GM19324 (cell line): Measurements from ENCODE around the gene CACNB4.
"Not testable (repeated sequence)": the region's sequence is repeated elsewhere in the genome, so short reads cannot be mapped to it uniquely, and the experiment has no call there.

Experiments used
- ATAC-seq: cut with Tn5 transposase; IDR thresholded peaks from one replicate; pipeline ENCODE4 v1.9.1; 2021; ENCODE audit warnings: mild to moderate bottlenecking, moderate library complexity; ENCODE audit not compliant: unreplicated experiment, low FRiP score

Gene CACNB4

GRCh38 chr2:151878204-151878603, 220.6 kb downstream of the CACNB4 start:
- ATAC-seq = no peak

DNA sequence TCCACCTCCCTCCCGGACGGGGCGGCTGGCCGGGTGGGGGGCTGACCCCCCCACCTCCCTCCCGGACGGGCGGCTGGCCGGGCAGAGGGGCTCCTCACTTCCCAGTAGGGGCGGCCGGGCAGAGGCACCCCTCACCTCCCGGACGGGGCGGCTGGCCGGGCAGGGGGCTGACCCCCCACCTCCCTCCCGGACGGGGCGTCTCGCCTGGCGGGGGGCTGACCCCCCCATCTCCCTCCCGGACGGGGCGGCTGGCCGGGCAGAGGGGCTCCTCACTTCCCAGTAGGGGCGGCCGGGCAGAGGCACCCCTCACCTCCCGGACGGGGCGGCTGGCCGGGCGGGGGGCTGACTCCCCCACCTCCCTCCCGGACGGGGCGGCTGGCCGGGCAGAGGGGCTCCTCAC, 223.2 kb downstream of the CACNB4 start:
- ATAC-seq = not testable (repeated sequence)

DNA sequence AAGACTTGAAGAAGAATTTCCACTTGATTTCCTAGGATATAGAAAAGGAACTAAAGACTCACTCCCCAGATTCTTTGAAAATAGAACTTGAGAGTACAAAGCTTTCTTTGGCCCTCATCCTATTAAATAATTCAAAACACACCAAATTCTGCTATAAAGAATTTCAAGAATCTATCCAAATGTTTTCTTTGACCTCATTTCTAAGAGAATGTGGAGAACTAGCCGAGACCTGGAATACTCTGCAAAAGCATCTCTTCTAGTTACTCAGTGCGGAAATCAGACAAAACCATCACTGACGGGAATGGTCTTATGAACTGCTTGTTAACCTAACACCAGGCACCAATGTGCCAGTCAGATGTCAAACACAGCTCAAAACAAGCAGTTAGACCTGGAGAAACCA, 226.4 kb downstream of the CACNB4 start:
- ATAC-seq = no peak

DNA sequence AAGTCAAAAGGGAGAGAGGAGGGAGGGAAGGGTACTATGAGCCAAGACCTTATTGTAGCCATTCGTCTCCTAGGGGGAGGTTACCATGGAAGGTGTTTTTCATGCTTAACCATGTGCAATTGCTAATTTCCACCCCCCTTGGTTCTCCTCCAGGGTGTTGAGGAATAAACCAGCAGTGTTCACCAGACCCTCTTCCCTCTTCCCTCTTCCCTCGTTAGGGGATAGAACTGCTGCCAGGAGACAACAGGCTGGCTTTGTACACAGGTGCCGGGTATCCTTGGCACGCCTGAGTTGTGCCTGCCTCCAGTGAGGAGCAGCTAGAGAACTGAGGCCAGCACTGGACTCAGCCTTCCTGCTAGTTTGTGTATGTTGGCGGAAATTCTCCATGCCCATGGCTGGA, 229.6 kb downstream of the CACNB4 start:
- ATAC-seq = no peak

DNA sequence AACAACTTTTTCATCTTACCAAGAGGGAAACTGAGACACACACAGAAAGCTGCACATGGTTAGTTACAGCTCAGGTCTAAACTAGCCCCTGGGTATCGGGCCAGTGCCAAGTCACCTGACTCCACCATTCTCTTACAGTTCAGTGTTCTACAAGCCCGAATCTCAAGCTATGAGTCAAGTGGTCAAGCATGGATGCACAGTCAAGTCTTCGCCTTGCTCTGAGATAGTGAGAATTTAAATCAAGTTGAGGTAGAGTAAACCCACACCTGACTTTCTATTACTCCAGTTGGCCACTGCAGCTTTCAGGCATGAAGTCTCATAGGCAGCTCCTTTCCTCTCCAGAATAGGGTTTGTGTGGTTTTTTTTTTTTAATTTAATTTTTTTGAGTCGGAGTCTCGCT, 236.1 kb downstream of the CACNB4 start:
- peak; percentile 96 for ATAC-seq

DNA sequence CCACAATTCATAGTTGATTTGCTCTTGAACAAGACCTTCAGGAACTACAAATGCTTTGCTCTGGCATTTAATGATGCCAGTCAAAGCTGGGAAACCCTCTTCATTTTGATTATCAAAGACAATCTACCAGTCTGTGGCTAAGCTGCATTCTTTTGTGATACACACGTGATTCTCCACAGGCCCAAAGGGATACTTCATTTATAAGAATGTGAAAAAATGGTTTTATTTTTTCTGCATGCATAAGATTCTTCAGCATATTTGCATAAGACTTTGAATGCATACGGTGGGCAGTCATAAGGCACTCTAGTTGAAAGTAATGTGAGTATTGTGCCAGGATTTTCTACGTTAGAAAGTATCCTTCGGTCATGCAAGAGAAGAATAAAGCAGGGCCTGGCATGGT, 237.7 kb downstream of the CACNB4 start:
- no peak for ATAC-seq

GRCh38 chr2:151860613-151861146, 238.2 kb downstream of the CACNB4 start:
- ATAC-seq = no peak

DNA sequence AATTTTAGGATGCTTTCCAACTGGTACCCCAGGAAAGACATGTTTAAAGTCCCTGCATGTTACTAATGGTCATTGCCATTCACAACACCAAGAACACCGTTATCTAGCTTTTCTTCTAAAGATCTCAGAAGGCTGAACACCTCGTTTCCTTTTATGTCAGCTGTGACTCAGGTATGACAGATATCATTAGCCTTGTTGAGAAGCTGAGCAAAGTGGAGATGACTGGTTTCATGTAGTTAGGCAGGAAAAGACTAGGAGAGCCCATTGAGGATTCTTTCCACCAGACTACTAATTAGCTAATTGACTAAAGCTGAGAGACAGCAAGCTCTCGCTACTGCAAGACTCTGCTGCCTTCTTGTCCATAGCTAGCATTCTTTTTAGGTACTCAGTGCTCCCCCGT, 238.6 kb downstream of the CACNB4 start:
- no peak for ATAC-seq

GRCh38 chr2:151857650-151858049, 241.2 kb downstream of the CACNB4 start:
- ATAC-seq = no peak

DNA sequence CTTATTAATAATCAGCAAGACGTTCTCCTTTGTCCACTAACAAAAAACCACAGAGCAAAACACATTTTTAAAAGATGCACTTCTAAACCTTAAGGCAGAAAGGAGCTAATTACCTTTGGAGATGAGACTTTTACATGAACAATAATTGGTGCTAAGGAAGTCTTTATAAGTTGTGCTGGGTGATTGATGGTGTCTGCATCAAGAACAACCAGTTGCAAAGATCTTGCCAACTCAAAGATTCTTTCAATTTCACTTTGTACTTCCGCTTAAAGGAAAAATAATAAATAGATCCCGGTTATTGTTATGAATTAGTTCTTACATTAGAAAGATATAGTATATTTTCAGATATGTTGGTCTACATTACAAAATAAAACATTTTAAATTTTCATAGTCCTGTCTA, 243.7 kb downstream of the CACNB4 start:
- ATAC-seq = no peak

DNA sequence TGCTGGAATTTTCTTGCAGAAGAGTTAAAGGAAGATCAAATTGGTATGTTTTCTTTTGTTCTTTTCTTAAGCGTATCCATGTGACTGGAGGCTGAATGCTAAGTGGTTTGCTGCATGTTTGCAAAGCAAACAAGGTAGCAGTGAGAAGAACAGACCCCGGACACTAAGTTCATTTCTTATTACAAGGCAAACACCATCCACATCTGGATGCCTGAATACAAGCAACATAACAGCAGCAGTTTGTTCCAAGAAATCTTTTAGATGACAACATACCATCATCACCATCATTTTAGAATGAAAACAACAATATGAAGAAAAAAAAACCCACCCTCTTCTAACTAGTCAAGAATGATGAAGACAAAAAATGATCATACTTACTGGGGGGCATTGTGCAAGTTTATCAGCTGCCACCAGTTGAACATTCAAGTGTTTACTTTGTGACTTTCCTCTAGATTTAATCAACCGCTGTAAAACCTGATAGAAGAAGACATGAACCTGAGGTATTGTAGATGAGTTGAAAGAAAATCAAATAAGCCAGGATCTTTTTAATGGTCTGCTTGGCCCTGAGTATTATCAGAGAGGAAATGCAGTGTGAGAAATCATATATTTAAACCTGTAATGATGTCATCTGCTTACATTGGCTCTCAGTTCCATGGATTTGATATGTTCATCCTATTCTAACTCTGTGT, 245.6 kb downstream of the CACNB4 start:
- no peak for ATAC-seq

DNA sequence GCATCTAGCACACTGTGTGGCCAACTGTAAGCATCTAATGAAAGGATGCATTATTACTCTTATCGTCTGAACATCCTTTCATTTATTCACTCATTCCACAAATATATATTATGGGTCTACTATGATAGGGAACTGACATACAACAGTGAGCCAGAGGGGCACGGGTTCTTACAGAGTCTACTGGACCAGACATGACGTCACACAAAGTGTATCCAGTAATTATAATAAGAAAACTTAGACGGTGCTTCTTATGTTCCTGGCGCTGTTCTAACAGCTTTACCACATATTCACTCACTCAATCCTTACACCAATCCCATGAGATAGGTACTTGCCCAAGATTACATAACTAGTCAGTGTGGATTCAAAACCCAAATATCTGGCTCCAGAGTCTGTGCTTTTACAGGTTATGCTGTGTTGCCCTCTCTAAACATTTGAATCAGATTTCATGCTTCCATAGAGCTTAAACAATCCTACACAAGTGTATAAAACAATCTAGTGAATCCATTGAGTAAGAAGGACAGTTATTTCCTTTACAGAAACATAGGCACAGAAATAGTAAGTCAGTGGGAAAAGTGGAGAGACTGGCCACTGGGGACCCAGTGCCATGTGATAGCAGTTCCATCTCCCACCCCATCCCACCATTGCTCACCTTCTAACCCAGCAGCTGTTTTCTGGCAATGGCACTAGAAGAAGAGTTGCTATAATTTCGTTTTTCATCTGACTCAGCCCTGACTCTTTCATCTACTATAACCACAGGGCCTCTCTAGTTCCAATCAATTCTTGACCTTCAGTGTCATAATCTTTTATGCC, 246.4 kb downstream of the CACNB4 start:
- ATAC-seq = no peak

- ATAC-seq = no peak
Measured at GRCh38 chr2:151851761-151852160, 247.1 kb downstream of the CACNB4 start.

DNA sequence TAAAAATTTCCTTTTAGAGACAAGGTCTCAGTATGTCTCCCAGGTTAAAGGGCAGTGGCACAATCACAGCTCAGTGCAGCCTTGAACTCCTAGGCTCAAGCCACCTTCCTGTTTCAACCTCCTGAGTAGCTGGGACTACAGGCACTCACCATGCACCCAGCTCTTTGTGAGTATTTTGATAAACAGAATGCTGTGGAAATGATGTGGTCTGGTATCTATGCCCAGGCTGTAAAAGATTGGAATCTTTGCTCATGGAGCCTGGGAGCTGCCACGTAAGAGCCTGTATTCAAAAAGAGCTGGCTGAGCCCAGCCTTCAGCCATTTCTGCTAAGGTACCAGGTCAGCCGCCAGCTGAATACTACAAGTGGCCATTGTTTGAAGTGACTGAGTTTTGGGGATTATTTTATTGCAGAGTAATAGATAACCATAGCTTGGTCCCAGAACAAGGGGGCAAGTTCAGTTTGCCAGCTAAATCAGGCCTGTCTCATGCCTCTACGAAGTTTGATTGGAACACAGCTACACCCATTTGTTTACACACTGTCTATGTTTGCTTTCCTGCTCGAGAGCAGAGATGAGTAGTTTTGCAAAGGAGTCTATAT, 249.3 kb downstream of the CACNB4 start:
- ATAC-seq = no peak

GRCh38 chr2:151845884-151846283, 253.0 kb downstream of the CACNB4 start:
- no peak for ATAC-seq

GRCh38 chr2:151845481-151845880, 253.4 kb downstream of the CACNB4 start:
- ATAC-seq = no peak

DNA sequence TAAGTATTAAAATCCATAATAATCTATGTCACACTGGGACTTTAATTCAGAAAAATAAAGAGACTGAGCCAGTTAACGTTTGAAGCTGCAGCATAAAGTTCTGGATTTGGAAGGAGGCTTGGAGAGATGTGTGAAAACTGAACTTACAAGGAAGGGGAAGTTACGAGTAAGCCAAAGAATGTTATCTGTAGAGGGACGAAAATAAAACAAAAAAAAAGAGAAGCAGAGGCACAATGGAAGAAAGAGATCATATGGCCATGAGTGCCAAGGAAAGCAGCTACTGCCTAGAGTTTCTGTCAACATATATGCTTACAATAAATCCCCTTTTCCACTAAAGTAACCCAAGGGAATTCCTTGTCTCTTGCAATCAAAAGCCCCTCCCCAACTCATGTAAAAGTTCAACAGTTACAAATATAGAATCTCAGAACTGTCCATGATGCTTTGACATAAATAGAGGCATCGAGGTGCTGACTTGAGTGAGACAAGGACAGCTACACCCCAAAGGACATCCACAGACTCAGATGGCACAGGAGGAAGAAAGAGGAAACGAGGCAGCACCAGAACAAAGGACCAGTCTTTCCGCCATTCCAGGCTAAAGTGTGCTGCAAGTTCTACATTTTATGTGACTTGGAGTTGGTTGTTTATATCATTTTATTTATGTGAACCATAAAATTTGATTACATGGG, 254.5 kb downstream of the CACNB4 start:
- ATAC-seq = no peak

DNA sequence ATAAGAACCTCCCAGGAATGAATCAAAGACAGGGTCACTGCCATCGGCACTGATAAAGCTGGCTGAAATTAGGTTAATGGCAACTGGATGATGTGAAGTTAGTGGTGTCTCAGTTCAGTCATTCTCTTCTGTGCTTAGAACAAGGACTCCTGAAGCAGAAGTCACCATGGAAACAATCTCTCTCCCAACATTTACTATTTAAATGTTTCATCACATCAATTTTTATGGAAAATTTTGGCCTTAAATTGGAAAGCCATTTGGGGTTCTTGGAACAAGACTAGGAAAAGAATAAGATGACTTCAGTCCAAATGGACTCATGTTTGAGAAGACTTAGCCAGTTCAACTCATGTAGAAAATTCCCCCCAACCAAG, 255.2 kb downstream of the CACNB4 start:
- no peak for ATAC-seq

GRCh38 chr2:151842830-151843690, 255.8 kb downstream of the CACNB4 start:
- no peak for ATAC-seq

DNA sequence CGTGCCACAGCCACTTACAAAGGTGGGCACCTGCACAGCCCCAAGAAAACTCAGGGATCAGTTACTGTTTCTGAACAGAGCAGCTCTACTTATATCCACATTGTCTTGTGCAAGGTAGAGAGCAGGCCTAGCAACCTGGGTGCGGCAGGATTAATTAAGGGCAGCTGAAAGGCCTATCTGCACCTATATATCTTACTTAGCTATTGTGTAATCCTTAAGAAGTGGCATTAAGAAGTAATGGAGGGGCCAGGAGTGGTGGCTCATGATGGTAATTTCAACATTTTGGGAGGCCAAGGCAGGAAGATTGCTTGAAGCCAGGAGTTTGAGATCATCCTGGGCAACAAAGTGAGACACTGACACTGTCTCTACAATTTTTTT, 257.8 kb downstream of the CACNB4 start:
- ATAC-seq = peak; percentile 4
